Fibroblast of lung (primary cell): Measurements from ENCODE around the gene GPS1. TPM values are rescaled to one million over a fixed set of nuclear protein-coding genes. Genes with fewer than 3 reads are reported as not detected.
A peak's percentile ranks its signal among the peaks of the same experiment; 100 is the strongest.

ENCODE experiments used
- DNase-seq, 2 donors: peaks; one replicate each; pipeline versions ENCODE4 v3.0.0 to v3.0.0-alpha.2; 2010; ENCODE audit warnings: low read depth in 2 of 2
- H2AFZ ChIP-seq: 2 replicates; pipeline ENCODE4 v1.5.1; 2012; ENCODE audit warnings: low read length, control low read depth, inconsistent platforms
- H3K27ac ChIP-seq: 2 replicates; pipeline ENCODE4 v1.5.1; 2011; ENCODE audit warnings: low read length, control low read depth; ENCODE audit not compliant: insufficient read depth
- H3K27me3 ChIP-seq: 2 replicates; pipeline ENCODE4 v1.5.1; 2011; ENCODE audit warnings: mild to moderate bottlenecking, low read length; ENCODE audit not compliant: control insufficient read depth, insufficient read depth
- H3K36me3 ChIP-seq: 2 replicates; pipeline ENCODE4 v1.5.1; 2011; ENCODE audit warnings: low read length; ENCODE audit not compliant: control insufficient read depth, insufficient read depth
- H3K4me1 ChIP-seq: 2 replicates; pipeline ENCODE4 v1.5.1; 2011; ENCODE audit warnings: low read length; ENCODE audit not compliant: control insufficient read depth, insufficient read depth; ENCODE audit errors: extremely low read depth
- H3K4me2 ChIP-seq: 2 replicates; pipeline ENCODE4 v1.5.1; 2011; ENCODE audit warnings: low read length, control low read depth; ENCODE audit not compliant: insufficient read depth; ENCODE audit errors: extremely low read depth
- H3K4me3 ChIP-seq, 4 experiments: fragments of 200-600 bp in 1 of 4; sonication (generic) in 1 of 4; replicated peaks in 1 of 4; 2 replicates each; pipeline ENCODE4 v1.5.1; 2011 to 2016; ENCODE audit warnings: low read length in 4 of 4, low read depth in 3 of 4, mild to moderate bottlenecking in 3 of 4, control low read depth in 2 of 4, inconsistent platforms in 1 of 4, mixed read lengths in 1 of 4; ENCODE audit not compliant: insufficient read depth in 1 of 4; ENCODE audit errors: control extremely low read depth in 1 of 4
- H3K79me2 ChIP-seq: 2 replicates; pipeline ENCODE4 v1.5.1; 2012; ENCODE audit warnings: mild to moderate bottlenecking, low read length, inconsistent platforms; ENCODE audit not compliant: control insufficient read depth, insufficient read depth
- H3K9ac ChIP-seq: 2 replicates; pipeline ENCODE4 v1.5.1; 2011; ENCODE audit warnings: mild to moderate bottlenecking, low read length, control low read depth; ENCODE audit not compliant: insufficient read depth
- H3K9me3 ChIP-seq: 2 replicates; pipeline ENCODE4 v1.5.1; 2012; ENCODE audit warnings: low read depth, low read length; ENCODE audit not compliant: control insufficient read depth, insufficient read depth
- H4K20me1 ChIP-seq: 2 replicates; pipeline ENCODE4 v1.5.1; 2011; ENCODE audit warnings: low read length; ENCODE audit not compliant: control insufficient read depth, insufficient read depth; ENCODE audit errors: extremely low read depth
- EZH2 ChIP-seq: IDR thresholded peaks from 2 replicates; pipeline ENCODE4 v1.5.1; 2012; ENCODE audit warnings: low read length, control low read depth, mild to moderate bottlenecking; ENCODE audit errors: missing control alignments
- polyA minus RNA-seq: library from RNA; depleted of rRNA, polyadenylated mRNA; stranded (reverse); fragments of >200 nt; gene quantifications from 2 replicates; pipeline ENCODE4 v1.2.3, GENCODE V29; 2011; ENCODE audit warnings: low replicate concordance
- polyA plus RNA-seq, 2 donors: library from polyadenylated mRNA; depleted of rRNA in 1 of 2; stranded (reverse) in 1 of 2; unstranded in 1 of 2; fragments of >200 nt; gene quantifications; 2 replicates each; pipeline ENCODE4 v1.2.1, GENCODE V29; 2011 to 2012; ENCODE audit warnings: missing spikeins in 1 of 2
- total RNA-seq: library from RNA; depleted of rRNA; stranded (reverse); fragments of >200 nt; gene quantifications from 2 replicates; pipeline ENCODE4 v1.2.1, GENCODE V29; 2014
- TF ChIP-seq, protein P1 (sequence below), 2 donors: IDR thresholded peaks in 1 of 2; conservative IDR thresholded peaks in 1 of 2; 1 replicate in 1 of 2; 2 replicates in 1 of 2; pipeline ENCODE4 v1.5.1; 2011 to 2012; ENCODE audit warnings: low read length in 2 of 2, control low read depth in 1 of 2, inconsistent platforms in 1 of 2, low read depth in 1 of 2, mild to moderate bottlenecking in 1 of 2

The GPS1 gene
- 67.0 and 76.6 TPM in 2 replicates for total RNA-seq
- polyA plus RNA-seq, result 53.3 and 86.1 TPM in 2 replicates
- polyA plus RNA-seq (2012), result 79.8 and 124 TPM in 2 replicates
- polyA minus RNA-seq, result 169 and 221 TPM in 2 replicates

DNA sequence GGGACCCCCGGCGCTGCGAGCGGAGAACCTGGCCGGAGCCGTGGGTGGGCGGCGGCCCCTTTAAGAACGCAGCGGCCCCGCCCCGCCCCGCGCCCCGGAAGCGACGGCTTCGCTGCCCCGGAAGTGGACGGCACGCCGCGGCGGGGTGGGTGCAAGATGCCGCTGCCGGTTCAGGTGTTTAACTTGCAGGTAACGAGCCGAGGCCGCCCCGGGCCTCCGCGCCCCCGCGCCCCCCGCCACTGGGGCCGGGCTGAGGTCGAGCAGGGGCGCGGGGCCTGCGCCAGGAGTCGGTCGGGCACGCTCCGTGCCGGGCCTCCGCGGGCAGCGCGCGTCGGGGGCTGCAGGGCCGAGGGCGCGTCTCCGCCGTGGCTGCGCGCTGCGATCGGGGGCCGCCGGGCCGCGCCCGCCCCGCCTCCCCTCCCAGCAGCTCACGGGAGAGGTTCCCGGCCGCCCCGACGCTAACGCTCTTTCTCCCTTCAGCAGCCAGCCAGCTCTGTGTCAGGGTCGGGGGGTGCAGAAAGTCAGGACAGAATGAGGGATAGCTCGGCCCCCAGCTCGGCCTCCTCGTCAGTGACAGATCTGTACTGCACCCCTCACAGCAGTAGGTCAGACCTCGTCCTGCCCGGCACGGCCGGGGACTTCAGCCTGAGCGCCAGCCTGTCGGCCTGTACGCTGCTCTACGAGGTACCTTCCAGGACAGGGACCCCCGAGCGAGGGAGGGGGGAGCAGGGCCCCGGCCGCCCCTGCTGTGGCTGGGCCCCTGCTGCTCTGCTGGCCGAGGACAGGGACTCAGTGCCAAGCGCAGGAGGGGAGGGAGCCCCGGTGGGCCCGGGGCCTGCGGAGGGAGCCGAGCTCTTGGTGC lies at the start of gene GPS1, which contains the start of gene RFNG:
Gene GPS1 (plus strand): TSS at position 123 of the 862 bp plus-strand sequence. CDS start 34 bp downstream, at position 157.
Gene RFNG (minus strand): TSS at position 36 of the 862 bp plus-strand sequence. CDS start 45 bp downstream, outside the sequence.
- peak; percentile 39 to 55 for DNase-seq
- H3K9me3 ChIP-seq, result no peaks in the 10 kb centered on the region
- no peaks in the 10 kb centered on the region for H4K20me1 ChIP-seq
- H3K4me1 ChIP-seq, result peaks cover 7% of the 10 kb centered on the region
- H2AFZ ChIP-seq, result peak within 1 kb of the TSS; percentile 23
- peaks cover 49% of the 10 kb centered on the region for H3K36me3 ChIP-seq
- no peak for TF ChIP-seq EZH2
- TF ChIP-seq, protein P1, sequence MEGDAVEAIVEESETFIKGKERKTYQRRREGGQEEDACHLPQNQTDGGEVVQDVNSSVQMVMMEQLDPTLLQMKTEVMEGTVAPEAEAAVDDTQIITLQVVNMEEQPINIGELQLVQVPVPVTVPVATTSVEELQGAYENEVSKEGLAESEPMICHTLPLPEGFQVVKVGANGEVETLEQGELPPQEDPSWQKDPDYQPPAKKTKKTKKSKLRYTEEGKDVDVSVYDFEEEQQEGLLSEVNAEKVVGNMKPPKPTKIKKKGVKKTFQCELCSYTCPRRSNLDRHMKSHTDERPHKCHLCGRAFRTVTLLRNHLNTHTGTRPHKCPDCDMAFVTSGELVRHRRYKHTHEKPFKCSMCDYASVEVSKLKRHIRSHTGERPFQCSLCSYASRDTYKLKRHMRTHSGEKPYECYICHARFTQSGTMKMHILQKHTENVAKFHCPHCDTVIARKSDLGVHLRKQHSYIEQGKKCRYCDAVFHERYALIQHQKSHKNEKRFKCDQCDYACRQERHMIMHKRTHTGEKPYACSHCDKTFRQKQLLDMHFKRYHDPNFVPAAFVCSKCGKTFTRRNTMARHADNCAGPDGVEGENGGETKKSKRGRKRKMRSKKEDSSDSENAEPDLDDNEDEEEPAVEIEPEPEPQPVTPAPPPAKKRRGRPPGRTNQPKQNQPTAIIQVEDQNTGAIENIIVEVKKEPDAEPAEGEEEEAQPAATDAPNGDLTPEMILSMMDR (conservative IDR thresholded peaks at IDR 0.05 in 1 of 2, IDR thresholded peaks at IDR 0.05 in 1 of 2; ENCODE audit: low read depth in 1 of 2, low read length in 2 of 2), result no peak
- H3K79me2 ChIP-seq, result peaks cover 21% of the 10 kb centered on the region
- H3K27ac ChIP-seq, result peak within 1 kb of the TSS; percentile 50
- H3K9ac ChIP-seq, result peak within 1 kb of the TSS; percentile 80
- no peaks in the 10 kb centered on the region for H3K27me3 ChIP-seq
- peak within 1 kb of the TSS; percentile 92 for H3K4me2 ChIP-seq
- peak within 1 kb of the TSS; percentile 72 to 88 (median 82) for H3K4me3 ChIP-seq

DNA sequence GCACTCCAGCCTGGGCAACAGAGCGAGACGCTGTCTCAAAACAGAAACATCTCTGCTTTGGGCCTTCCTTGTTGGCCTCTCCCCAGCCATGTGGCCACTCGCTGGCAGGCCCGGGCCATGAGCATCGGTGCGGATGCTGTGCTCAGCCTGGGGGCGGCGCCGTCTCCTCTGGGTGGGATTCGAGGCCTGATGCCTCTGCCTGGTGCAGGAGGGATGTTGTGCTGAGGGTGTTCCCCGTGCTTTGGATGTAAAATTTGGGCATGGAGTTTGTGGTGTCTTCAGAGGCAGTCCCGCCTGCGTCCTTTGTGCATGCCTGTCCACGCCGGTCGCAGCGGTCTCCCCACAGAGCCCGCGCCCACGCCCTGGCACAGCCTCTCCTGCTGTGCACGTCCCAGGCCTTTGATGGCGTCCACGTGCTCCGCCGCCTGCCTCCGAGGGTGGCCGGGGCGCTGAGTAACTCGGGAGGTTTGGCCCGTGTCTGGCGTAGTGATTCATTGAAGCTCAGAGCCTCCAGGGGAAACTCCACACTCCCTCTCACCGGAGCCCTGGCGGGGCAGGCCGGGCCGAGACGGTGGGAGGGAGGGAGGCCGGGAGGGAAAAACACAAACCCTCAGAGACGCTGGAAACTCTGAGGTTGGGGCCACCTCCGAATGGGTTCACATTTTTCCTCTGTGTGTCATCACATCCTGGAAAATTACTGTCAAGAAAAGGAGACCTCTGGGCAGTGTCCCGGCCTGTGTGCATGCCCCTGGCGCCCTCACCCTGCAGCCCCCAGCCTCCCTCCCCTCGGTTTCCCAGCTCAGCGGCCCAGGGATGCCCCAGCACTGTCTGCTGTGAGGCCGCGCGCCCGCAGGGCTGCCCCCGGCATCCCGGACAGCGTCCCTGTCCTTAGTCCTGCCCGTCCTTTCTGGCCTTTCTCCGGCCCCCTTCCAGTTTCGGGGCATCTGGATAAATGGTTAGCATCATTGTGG lies 48.0 kb upstream of the GPS1 start:
- Histone ChIP-seq H3K9me3 (no peaks in the 10 kb centered on the region), H2AFZ (no peak overlapping the region), H3K27me3 (no peaks in the 10 kb centered on the region), H3K27ac (peak overlapping the region; percentile 66), H3K79me2 (no peaks in the 10 kb centered on the region), H3K36me3 (no peaks in the 10 kb centered on the region), H3K4me2 (peak overlapping the region; percentile 57), H3K4me3 (no peak overlapping the region), H4K20me1 (no peaks in the 10 kb centered on the region), H3K4me1 (peaks cover 30% of the 10 kb centered on the region), H3K9ac (no peak overlapping the region)
- TF ChIP-seq, protein P1 (conservative IDR thresholded peaks at IDR 0.05 in 1 of 2, IDR thresholded peaks at IDR 0.05 in 1 of 2; ENCODE audit: low read depth in 1 of 2, low read length in 2 of 2), result no peak
- no peak for TF ChIP-seq EZH2
- peak; percentile 89 to 96 for DNase-seq
